GM21528 (cell line): ENCODE results near the gene PPP1R18.
A peak's percentile ranks its signal among the peaks of the same experiment; 100 is the strongest.

Experiments
- ATAC-seq: cut with Tn5 transposase; IDR thresholded peaks from one replicate; pipeline ENCODE4 v1.9.1; 2021; ENCODE audit warnings: mild to moderate bottlenecking, moderate library complexity; ENCODE audit not compliant: unreplicated experiment, low FRiP score

The PPP1R18 gene

GRCh38 chr6:30689985-30690384, 3.5 kb upstream of the PPP1R18 start:
- ATAC-seq = no peak

DNA sequence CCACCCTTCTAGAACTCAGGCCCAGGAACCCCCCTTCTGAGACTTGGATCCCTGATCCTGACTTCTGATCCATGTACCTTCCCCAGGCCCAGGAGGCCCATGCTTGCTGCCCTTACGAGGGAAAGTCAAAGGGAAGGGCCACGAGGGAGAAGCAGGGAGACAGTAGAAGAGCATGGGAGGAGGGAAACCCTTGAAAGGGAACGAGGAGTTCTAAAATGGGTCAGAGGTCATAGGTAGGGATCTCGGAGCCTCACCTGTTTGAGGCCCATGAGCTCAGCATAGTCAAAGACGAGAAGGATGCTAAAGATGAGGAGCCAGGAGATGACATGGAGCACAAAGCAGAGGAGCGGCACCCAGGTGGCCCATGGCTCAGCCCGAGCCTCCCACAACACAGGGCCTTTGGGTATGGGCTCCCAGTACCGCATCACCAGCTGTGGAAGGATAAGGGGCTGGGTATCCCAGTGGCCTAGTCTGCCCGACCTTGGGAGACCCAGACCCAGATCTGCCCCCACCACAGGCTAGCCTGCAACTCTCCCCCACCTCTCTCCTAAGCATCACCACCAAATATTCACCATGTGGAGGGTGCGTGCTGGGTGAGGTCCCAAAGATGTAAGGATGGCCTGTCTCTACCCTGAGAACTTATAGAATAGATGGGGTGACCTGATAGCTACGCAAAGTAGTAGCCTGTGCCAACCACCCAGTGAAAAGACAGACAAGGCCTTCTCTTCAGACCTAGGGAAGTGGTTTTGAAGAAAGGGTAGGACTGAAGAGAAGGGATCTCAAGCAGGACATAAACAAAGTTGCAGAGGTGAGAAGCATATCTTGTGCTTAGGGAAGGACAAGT, 2.8 kb upstream of the PPP1R18 start:
- no peak for ATAC-seq

GRCh38 chr6:30688569-30688968, 2.1 kb upstream of the PPP1R18 start:
- ATAC-seq = no peak

DNA sequence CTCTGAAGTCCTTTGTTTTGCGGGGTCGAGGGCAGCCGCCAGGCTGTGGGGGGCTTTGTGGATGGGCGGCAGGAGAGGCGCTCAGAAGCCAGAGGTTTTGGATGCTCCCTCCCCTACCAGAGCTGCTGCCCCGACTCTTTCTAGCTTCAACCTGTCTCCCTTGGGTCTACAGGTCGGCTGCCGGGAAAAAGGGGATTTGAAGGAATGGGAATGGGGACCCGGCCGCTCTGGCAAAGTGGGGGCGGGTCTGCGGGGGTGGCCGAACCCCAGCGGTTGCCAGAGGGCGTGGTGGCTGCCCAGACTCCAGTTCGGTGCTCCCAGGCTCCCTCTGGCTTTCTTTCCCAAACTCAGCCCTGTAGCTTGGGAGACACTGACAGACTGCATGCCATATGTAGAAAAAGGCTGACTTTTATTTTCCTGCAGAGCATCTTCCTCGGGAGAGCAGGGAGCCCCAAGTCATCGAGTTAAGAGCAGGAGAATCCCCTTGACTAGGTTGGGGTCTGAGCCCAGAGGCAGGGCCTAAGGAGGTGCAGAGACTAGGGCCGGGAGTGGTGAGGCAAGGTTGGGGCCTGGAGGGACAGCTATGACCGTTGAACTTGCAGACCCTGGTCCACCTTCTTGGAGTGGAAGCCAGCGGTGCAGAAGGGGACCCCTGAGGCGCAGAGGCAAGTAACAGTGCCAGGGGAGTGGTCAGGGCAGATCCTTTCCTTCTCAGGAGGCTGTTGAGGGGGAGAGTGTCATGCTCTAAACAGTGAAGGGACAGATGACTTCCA, 1.4 kb upstream of the PPP1R18 start:
- ATAC-seq = no peak

- no peak for ATAC-seq
Observed at GRCh38 chr6:30686908-30687658, 638 bp upstream of the PPP1R18 start.

GRCh38 chr6:30685157-30686008, 1.1 kb downstream of the PPP1R18 start:
- ATAC-seq = no peak

GRCh38 chr6:30684386-30685156, 1.9 kb downstream of the PPP1R18 start:
- no peak for ATAC-seq

DNA sequence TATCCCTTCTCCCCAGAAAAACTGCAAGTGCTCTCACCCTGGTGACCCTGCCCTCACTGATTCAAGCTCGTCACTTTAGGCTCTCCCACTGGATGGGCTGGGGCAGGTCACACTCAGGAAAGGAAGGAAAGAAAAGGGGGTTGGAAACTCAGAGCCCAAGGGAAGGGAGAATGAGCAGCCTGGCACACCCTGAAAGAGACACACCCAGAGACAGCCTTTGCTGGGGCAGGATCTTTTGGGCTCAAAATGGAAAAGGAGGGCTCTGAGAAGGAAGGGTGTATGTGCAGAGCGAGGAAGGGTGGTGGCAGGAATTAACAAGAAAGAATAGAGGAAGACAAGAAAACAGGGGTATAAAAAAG, 2.5 kb downstream of the PPP1R18 start:
- ATAC-seq = no peak

GRCh38 chr6:30683183-30683979, 3.1 kb downstream of the PPP1R18 start:
- ATAC-seq = no peak

DNA sequence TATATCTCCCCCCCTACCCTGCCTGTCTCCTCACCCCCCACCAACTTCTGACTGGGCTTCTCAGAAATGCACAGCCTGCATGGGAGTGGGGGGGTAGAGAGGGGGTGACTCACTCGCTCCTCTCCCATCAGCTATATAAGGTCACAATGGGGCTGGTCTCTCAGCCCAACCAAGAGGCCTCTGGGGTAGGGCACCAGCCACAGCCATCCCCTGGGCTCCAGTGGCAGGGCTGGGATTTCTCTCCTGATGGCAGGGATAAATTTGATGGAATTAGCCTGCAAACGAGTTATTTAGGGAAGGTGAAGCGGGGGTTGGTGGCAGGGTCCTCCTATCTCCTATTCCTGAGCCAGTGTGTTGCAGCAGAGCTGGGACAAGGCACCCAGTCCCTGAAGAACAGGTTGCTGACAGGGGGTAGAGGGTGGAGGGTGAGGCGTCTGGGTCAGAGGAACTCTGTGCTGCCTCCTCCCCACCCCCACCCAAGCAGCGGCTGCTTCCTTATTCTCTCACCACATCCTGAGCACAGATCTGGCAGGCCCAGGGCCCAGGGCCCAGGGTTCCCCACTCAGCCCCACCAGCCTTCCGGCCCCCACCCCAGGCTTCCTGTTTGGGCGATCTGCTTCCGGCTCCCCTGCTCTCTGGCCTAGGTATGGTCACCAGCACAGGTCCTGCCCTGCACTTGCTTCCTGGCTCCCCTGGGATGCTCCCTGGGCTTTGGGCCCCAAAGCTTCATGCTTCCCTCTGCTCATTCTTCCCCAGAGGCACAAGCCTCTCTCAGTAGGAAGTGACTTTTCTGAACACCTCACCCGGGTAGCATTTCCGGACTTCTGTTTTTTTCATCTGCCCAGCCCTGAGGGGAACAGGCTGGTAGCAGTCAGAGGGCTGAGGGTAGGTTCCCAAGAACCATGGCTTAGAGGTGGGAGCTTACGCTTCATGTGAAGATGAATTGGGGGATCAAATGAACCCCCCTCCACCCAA, 4.0 kb downstream of the PPP1R18 start:
- peak; percentile 44 for ATAC-seq

- no peak for ATAC-seq
Observed at GRCh38 chr6:30681766-30682142, 4.7 kb downstream of the PPP1R18 start.

- no peak for ATAC-seq
Observed at GRCh38 chr6:30679765-30680535, 6.5 kb downstream of the PPP1R18 start.

GRCh38 chr6:30678964-30679726, 7.3 kb downstream of the PPP1R18 start:
- ATAC-seq = no peak

- ATAC-seq = no peak
Observed at GRCh38 chr6:30676660-30677285, 9.7 kb downstream of the PPP1R18 start.

GRCh38 chr6:30672445-30673253, 13.8 kb downstream of the PPP1R18 start, which contains the start of gene DHX16:
Gene DHX16 (minus strand): TSS chr6:30673006. CDS start chr6:30672841, 165 bp downstream.
- peak; percentile 70 for ATAC-seq
